Measurements from ENCODE around the gene KIAA1671.
A peak's percentile ranks its signal among the peaks of the same experiment; 100 is the strongest.
"Not testable (repeated sequence)": the region's sequence is repeated elsewhere in the genome, so short reads cannot be mapped to it uniquely, and the experiment has no call there.

Gene KIAA1671

DNA sequence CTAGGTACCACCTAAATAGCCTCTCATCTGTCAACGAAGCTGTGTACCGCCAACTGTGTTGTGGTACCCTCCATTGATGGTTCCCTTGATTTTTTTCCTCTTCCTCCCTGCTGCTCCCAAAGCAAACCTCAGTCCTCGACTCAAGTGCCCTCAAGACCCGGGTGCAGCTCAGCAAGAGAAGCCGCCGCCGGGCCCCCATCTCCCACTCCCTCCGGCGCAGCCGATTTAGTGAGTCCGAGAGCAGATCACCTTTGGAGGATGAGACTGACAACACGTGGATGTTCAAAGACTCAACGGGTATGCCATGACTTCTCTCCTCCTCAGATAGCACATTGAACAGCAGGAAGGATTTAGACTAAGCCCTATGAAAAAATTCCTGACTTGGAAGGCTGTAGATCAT is 224.7 kb downstream of the KIAA1671 start:
- DNase-seq, result no peak

DNA sequence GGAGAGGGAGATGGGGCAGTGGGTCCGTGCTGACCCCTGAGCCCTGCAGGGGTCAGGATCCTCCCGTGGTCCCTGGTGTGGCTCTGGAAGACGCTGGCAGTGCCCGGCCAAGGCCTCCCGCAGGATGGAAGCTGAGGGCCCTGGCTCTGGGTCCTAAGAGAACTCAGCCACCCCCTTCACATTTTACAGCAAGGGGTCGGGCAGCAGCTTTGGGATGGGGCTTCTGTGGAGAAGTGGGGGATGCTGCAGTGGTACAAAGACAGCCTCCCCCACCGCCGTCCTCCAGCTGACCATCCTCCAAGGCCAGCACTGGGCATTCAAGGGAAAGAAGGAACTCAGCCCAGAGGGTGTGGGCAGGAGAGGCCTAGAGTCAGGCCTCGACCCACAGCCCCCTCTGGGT is 225.4 kb downstream of the KIAA1671 start:
- DNase-seq, result no peak

DNA sequence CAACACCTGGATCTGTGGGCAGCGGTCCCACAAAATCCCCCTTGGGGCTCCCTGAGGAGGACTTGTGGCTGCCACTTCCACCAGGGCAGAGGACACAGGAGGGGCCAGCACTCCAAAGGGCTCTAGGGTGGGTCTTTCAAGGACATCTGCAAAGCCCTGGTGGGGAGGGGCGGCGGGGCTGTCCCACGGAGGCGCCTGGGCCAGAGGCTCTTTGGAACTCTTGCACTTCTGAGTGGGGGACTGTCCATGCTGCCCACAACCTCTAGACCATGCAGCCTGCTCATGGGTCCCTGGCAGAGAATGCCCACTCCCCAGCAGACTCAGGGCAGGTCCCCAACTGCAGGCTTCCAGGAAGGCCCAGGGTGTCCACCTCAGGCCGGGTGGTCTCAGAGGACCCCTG is 225.8 kb downstream of the KIAA1671 start:
- DNase-seq, result not testable (repeated sequence)

DNA sequence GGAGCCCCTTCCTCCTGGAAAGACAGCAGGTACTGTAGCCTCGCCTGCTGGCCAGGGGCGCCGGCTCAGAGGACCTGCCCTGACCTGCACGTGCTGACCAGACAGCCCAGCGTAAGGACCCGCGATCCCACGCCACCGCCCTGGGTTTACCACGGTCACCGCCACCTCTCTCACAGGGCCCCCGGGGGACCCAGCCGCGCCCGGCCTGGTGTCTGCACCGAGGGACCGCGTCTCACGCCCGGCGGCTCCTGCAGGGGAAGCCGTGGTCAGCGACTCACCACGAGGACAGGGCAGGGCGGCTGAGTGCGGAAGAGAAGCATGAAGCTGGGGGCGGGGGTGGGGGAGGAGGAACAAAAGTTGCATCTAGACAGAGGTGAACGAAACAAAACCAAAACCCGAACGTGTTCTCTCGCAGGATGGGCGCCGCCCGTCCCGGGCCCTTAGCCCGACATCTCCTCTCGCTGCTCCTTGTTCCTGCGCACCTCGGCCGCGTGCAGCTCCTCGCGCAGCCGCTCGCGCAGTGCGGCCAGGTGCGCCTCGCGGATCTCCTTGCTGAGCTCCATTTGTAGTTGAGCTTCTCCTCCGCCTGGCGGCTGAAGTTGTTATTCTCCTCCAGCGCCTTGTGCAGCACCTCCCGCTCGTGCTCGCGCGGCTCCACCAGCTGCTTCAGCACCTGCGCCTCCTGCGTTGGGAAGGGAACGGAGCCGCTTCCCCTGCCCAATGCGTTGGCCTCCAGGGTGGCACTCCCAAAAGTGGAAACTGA is 226.5 kb downstream of the KIAA1671 start:
- not testable (repeated sequence) for DNase-seq

DNA sequence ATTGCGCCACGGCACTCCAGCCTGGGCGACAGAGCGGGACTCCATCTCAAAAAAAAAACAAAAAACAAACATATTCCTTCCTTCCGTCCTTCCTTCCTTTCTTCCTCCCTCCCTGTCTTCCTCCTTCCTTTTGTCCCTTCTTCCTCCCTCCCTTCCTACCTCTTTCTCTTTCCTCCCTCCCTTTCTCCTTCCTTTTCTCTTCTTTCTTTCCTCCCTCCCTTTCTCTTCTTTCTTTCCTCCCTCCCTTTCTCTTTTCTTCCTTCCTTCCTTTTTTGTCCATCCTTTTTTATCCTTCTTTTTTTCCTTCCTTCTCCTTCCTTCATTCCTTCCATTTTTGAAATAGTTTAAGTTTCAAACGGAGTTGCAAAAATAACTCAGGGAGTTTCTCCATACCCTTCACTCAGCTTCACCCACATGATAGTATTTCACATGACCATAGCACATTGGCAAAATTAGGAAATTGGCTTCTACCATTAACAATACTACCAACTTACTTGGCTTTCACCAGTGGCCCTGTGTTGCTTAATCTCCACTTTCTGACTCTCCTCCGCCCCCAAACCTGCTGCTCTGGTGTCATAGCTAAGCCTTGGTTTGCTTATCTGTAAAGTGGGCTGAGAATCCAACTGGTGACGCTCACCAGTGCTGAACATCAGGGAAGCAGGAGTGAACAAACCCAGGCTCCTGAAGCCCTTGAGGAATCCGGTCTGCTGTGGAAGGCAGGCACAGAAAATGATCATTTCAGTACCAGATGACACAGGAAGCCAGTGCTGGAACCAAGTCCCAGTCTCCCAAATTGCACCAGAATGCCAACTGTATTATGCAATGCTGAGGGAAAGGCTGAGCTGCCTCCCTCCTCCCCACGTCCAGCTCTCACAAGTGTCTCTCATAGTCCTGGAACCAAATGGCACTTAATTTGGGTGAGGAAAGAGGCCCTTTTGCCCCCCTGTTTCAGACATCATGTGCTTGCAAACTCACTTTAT is 229.9 kb downstream of the KIAA1671 start:
- DNase-seq, result no peak

DNA sequence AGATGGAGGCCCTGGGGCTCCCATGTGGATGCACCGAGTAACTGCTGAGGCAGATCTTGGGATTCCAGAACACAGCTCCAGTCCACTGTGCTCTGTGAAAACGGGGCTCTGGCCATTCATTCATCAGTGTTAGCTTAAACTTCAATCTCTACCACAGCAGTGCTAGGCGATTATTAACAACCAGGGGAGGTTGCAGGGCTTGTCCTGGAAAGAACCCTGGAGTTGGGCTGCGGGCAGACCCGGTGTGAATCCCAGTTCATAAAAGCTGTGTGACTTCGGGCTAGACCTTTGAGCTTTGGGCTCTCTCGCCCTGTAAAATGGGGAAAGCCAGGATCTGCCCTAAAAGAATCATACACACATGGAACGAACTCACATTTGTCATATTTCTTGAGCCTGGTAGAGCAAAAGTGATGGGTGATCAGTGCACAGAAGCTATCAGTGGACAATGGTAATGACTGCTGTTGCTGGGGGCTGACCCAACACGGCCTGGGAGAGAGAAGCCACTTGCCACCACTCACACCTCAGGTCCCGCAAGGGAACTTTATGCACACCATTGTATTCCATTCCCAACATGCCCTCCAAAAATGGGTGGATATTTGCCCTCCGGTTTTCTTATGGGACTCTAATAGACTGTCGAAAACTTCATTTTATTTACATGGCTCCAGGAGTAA is 231.6 kb downstream of the KIAA1671 start:
- no peak for DNase-seq

DNA sequence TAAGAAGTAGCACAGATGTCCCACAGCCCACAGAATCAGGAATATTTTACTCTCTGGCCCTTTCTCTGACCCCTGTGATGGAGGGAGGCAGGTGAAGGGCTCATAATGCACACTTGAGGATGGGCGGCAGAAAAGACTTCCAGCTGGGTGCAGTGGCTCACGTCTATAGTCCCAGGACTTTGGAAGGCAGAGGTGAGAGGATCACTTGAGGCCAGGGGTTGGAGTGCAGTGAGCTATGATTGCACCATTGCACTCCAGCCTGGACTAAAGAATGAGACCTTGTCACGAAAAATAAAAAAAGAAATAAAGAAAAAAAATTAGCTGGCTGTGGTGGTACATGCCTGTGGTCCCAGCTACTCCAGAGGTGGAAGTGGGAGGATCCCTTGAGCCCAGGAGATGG is 233.6 kb downstream of the KIAA1671 start:
- no peak for DNase-seq

DNA sequence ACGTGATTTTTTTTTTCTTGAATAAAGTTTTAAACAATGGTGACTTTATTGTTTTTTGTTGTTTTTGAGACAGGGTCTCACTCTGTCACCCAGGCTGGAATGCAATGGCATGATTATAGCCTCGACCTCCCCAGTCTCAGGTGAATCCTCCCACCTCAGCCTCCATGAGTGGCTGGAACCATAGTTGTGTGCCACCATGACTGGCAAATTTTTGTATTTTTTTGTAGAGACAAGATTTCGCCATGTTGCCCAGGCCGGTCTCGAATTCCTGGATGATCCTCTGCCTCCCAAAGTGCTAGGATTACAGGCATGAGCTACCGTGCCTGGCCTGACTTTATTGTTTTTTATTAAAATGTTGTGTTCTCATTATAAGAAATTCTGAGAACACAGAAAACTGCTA is 235.0 kb downstream of the KIAA1671 start:
- no peak for DNase-seq

DNA sequence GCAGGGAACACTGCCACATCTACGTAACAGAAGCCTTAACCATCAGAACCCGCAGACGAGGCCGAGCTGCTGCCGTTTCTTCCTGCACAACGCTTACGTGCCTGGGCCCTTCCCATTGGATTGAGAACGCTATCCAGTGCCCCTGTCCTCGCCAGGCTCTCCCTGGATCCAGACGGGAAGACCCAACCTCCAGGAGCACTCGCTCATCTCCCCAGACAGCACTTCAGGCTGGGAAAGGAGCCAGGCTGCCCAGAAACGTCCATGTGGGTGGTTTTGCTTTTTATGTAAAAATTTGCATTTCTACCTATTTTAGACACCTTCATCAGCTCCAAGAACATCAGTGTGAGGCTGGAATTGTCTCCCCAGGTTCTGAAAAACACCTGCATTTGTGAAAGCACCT is 239.9 kb downstream of the KIAA1671 start:
- no peak for DNase-seq

DNA sequence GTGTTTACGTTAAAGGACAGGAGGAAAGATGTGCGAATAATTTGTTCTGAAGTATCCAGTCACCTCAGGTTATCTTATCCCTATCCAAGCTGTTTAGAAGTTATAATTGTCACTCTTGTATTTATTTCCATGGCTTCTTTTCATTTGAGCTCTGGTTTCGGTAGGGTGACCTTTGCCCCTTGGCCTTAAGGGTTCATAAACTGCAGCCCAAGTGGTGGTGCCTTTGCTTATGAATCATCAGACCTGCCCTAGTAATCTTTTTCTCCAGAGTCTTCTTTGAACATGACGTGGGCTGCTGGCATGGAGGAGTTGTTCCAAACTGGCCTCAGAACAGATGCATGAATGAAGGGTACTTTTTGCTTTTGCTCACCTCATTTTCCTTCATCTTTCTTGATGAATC is 240.6 kb downstream of the KIAA1671 start:
- DNase-seq, result no peak

DNA sequence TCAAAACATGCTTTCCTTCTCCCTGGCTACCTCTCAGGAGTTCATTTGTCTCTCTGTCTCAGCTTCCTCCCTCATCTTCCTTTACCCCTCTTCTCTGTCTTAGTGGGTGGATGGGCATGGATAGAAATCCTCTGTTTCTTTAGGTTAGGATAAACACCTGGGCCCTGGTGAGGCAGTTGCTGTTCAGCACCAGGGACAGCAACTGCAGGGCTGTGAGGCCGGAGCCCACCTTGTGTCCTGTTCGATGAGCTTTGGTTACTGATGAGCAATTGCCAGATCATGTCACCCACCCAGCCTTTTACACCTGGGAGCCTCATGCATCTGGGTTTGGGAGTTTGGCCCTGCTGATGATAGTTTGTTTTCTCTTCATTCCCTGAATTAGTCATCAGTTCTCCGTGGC is 241.0 kb downstream of the KIAA1671 start:
- no peak for DNase-seq

DNA sequence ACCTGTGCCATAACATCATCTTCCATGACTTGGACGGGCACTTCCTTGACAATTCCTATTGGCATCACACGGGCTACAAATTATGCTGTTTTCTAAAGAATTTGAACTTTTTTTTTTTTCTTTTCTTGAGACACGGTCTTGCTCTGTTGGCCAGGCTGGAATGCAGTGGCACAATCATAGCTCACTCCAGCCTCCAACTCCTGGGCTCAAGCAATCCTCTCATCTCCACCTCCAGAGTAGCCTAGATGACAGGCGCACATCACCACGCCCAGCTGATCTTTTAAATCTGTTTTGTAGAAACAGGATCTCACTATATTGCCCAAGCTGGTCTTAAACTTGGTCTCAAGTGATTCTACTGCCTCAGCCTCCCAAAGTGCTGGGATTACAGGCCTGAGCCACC is 243.8 kb downstream of the KIAA1671 start:
- DNase-seq, result no peak

DNA sequence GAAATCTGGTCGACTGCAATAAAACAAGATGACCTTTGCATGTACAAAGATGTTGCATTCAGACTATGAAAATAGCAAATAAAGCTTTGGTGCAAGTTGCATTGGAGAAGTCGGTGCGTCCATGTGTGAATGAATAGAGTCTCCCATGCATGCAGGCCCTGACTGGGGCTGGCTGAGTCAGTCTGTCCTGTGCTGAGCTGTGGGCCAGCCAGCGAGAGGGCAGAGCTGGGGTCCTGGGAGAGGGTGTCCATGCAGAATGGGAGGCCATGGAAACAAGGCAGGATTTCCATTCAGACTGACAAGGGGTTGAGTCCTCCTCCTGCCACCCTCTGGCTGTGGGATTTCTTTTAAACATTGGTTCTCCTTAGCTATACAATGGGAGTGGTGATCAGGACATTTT is 244.8 kb downstream of the KIAA1671 start:
- DNase-seq, result no peak

DNA sequence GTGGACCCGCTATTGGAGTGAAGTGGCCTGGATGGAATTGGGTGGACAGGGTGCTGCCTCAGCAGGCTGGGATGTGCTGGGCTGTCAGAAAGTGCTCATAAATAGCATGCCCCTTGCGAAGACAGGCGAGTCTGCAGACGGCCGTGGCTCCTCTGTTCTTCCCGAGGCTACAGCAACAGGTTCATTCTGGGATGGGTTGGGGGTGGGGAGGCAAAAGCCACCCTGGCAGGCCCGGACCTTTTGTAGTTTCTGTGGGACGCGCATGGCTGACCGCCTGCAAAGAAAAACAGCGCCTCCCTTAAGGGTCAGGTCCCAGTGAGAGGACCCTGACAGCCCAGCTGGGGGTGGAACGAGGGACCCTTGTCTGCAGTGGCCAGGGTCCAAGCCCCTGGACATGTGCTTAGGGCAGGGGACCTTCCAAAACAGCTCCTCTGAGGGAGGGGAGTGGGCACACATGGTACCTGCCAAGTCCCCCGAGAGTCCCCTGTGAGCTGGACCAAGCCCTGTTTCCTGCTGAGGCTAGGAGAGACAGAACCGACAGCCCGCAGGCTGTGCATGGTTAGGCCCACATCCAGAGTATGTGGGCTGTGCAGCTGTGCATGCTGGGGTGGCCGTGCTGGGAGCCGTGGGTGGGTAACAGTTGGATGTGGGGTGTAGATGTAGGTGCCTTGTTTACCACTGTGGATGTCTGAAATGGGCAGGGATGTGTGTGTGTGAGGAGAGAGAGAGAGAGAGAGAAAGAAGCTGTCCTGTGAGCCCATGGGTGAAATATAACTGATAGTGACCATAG is 247.4 kb downstream of the KIAA1671 start, which contains the start of gene CRYBB3:
Gene CRYBB3 (plus strand): TSS at position 128 of the 790 bp plus-strand sequence. CDS start 1,539 bp downstream, outside the sequence.
- DNase-seq, result no peak

DNA sequence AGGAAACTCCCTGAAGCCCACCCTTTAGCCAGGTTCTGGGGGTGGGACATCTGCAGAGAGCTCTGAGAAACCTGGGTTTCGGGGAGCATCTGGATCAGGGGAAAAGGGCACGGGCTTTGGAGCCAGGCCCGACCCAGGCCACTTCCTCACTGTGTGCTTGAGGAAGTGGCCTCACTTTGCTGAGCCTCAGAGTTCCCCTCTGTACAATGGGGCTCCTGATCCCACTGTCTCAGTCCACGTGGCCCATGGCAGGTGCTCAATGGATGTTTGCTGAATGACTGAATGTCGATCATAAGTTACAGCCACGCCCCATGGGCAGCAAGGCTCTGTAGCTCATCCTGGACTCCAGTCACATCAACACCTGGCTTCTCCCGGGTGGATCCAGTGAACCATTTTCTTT is 248.5 kb downstream of the KIAA1671 start:
- no peak for DNase-seq

DNA sequence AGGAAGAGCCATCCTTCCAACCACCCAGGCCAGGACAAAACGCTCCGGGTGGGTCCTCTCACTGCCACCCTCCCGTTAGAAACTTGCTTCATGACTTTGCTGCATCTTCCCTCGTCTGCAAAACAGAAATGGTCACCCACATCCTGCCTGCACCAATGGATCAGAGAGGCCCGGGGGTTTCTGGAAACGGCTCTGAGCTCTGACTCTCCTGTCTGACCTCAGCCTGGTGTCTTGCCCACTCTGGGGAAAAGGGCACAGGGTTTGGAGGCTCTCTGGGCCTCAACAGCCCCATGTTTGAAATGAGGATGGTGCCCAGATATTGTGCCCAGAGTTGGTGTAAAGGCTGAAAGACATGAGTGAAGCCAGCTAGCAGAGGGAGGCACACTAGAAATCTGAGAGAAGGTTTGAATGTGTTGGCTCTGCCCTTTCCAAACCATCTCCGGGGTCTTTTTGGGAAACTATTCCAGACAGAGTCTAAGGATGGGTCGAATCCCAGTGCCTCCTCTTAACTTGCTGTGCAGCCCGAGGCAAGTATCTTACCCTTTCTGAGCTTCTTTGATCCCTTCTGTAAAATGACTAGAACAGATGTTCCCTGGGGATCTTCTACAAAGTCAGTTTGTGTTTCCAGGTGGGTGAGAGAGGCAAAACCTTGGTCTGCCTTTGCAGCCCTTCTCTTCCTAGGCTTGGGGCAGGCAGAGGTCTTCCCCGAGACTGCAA is 249.2 kb downstream of the KIAA1671 start:
- no peak for DNase-seq

DNA sequence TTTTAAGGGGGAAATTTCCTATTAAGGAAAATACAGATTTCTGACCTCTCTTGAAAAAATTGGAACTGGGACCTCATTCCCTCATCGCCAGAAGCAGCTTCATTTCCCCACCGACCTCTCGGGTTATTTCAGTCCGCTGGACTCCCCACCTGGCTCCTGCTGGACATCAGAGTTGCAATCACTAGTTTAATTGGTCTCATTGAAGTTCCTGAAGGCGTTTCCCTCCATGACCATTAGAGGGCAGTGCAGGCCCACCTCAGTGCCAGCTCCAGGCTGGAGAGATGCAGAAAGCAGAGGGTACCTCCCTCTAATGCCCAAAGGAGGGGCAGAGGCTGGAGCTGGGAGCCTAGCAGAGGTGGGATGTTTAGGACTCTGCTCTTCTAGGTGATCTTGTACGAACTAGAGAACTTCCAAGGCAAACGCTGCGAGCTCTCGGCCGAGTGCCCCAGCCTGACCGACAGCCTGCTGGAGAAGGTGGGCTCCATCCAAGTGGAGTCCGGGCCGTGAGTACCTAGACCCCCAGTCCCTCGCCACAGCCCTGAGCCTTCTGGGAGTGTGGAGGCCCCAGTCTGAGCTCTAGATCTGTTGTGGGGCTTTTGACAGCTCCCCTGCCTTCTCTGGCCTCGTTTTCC is 249.9 kb downstream of the KIAA1671 start:
- peak; percentile 72 for DNase-seq

DNA sequence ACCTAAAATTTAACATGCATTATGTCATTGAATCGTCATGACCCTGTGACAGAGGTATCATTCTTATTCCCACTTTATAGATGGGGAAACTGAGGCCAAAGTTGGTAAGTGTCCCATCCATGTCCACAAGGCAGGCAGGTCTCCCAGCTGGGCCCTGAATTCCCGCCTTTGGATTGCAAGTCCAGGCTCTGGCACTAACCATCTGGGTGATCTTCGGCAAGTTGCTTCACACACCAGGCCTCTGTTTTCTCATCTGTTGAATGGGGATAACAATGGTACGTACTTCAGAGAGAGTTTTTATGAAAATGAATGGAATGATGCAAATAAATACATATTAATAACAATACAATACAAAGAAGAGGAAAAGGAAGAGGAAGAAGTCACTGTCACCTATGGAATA is 250.6 kb downstream of the KIAA1671 start:
- no peak for DNase-seq

DNA sequence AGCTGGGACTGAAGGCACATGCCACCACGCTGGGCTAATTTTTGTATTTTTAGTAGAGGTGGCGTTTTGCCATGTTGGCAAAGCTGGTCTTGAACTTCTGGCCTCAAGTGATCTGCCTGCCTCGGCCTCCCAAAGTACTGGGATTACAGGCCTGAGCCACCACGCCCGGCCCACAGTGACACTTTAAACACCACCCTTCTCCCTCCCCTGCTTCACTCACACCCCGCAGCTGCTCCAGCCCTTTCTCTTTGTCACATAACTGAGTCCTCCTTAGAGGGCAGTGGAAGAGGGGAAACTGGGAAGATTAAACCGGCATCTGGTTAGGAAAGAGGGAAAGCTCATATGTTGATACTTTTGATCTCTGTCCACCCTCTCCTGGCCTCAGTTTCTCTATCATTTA is 252.0 kb downstream of the KIAA1671 start:
- DNase-seq, result not testable (repeated sequence)

DNA sequence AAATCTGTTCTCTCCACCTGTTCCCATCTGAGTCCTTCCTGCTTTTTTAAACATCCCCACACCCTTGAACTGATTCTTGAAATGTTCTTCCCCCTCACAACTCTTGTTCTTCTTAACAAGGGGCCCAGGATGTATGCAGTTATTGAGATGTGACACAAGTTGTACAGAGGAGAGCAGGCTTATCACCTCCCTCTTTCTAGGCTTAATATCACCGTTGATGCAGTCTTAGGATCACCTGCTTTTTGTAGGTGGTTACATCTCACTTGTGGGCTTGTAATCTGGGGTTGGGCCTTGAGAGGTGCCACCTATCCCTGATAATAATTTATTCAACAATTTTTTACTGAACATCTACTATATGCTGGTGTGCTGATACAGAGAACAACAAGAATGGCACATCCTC is 253.3 kb downstream of the KIAA1671 start:
- DNase-seq, result no peak

DNA sequence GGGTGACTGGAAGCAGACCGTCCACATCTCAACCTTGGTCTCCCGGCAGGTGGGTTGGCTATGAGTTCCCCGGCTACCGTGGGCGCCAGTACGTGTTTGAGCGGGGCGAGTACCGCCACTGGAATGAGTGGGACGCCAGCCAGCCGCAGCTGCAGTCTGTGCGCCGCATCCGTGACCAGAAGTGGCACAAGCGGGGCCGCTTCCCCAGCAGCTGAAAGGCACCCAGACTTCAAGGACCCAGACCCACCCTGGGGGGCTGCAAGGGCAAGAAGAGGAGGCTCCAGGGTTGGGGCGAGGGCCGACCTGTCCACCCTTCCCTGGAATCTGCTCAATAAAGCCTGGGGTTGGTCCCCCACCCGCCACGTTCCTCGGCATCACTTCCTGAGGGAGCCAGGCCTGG is 254.5 kb downstream of the KIAA1671 start:
- no peak for DNase-seq
